Transverse colon (tissue), 4 donors: ENCODE data around the gene ZSWIM1. TPM values are rescaled to one million over a fixed set of nuclear protein-coding genes. Genes with fewer than 3 reads are reported as not detected.

Source experiments
- DNase-seq: peaks from one replicate; pipeline ENCODE4 v3.0.0-alpha.2; 2019
- H3K27ac ChIP-seq, 4 donors: fragments of 200-600 bp; sonication (generic); 2 replicates each; pipeline ENCODE4 v1.5.1; 2016 to 2018; ENCODE audit warnings: inconsistent platforms in 4 of 4
- H3K27me3 ChIP-seq: fragments of 200-600 bp; sonication (generic); 2 replicates; pipeline ENCODE4 v1.5.1; 2017; ENCODE audit warnings: inconsistent platforms
- H3K36me3 ChIP-seq, 4 donors: fragments of 200-600 bp; sonication (generic); 2 replicates each; pipeline ENCODE4 v1.5.1; 2017 to 2019; ENCODE audit warnings: inconsistent platforms in 4 of 4
- H3K4me1 ChIP-seq, 4 donors: fragments of 200-600 bp; sonication (generic); 2 replicates each; pipeline ENCODE4 v1.5.1; 2017 to 2020; ENCODE audit warnings: inconsistent platforms in 4 of 4
- H3K4me3 ChIP-seq, 4 donors: fragments of 200-600 bp; sonication (generic); 1 replicate in 1 of 4; 2 replicates in 3 of 4; pipeline versions ENCODE4 v1.5.1 to v1.6.1; 2017 to 2019; ENCODE audit warnings: inconsistent platforms in 4 of 4
- H3K9me3 ChIP-seq, 2 donors: fragments of 200-600 bp; sonication (generic); 2 replicates each; pipeline ENCODE4 v1.5.1; 2017 to 2019; ENCODE audit warnings: inconsistent platforms in 2 of 2
- CTCF ChIP-seq, 5 experiments: fragments of 200-600 bp in 3 of 5; fragments of 450-650 bp in 2 of 5; sonication (generic) in 3 of 5; IDR thresholded peaks; 1 replicate in 2 of 5; 2 replicates in 3 of 5; pipeline ENCODE4 v1.5.1; 2016 to 2017; ENCODE audit warnings: antibody characterized with exemption in 5 of 5, inconsistent platforms in 3 of 5, mild to moderate bottlenecking in 2 of 5, moderate library complexity in 1 of 5
- EP300 ChIP-seq: sonication (generic); formaldehyde crosslinking; IDR thresholded peaks from one replicate; pipeline ENCODE4 v1.6.1; 2017; ENCODE audit warnings: antibody characterized with exemption, low read depth
- POLR2A ChIP-seq: fragments of 450-650 bp; IDR thresholded peaks from one replicate; pipeline ENCODE4 v1.6.1; 2016; ENCODE audit warnings: antibody characterized with exemption, mild to moderate bottlenecking, moderate library complexity
- POLR2AphosphoS5 ChIP-seq, 3 donors: sonication (generic); formaldehyde crosslinking; IDR thresholded peaks; one replicate each; pipeline ENCODE4 v1.6.1; 2016; ENCODE audit warnings: antibody characterized with exemption in 3 of 3
- WGBS, 2 donors: methylation state at CpG; one replicate each; pipeline ENCODE4 v1.1.5; 2018; ENCODE audit warnings: low coverage in 1 of 2; 5-methylcytosine and 5-hydroxymethylcytosine counted together
- in situ Hi-C, 4 donors: fragments of 200-750 bp; cut with MboI; loops; one replicate each; pipeline versions ENCODE4 v1.15.0 to v1.15.1; 2017; ENCODE audit warnings: low sequenced_read_pairs in 3 of 4, low pct_ligation_motif_present in 1 of 4, low pct_unique_long_range_greater_than_20kb in 1 of 4
- intact Hi-C: fragments of 100-400 bp; cut with DNase I; formaldehyde crosslinking; loops from one replicate; pipeline ENCODE4 v1.15.1; 2023; ENCODE audit warnings: low total_unique reads
- total RNA-seq, 4 donors: library from RNA; depleted of rRNA; stranded (reverse); fragments of >200 nt; gene quantifications; one replicate each; pipeline ENCODE4 v1.1.0, GENCODE V29; 2016

Gene ZSWIM1
- total RNA-seq, 4 donors from 2014 or later: 11.0 to 82.6 (median 16.0) TPM

- Histone ChIP-seq H3K27ac (peak overlapping the region in 1 of 4 donors; percentile 88), H3K9me3 (no peaks in the 10 kb centered on the region), H3K4me1 (peaks cover 8 to 34% (median 16%) of the 10 kb centered on the region in 4 donors), H3K4me3 (no peak overlapping the region), H3K36me3 (no peaks in the 10 kb centered on the region), H3K27me3 (no peaks in the 10 kb centered on the region)
- no peak for DNase-seq
- TF ChIP-seq POLR2A (no peak), CTCF (IDR thresholded peaks at IDR 0.05) (no peak), EP300 (no peak), POLR2AphosphoS5 (IDR thresholded peaks at IDR 0.05) (no peak)
- intact Hi-C loops (no loop called here), in situ Hi-C loops (no loop called here)
- 84 to 100% methylated on average over 1 to 11 of the region's 12 CpGs for WGBS, 2 donors
These were observed 28.3 kb downstream of the ZSWIM1 start for GRCh38 chr20:45909336-45909808.

GRCh38 chr20:45909817-45910669 is 29.0 kb downstream of the ZSWIM1 start:
- in situ Hi-C loops (no loop called here), intact Hi-C loops (no loop called here)
- H3K9me3 ChIP-seq: no peaks in the 10 kb centered on the region
- H3K4me1 ChIP-seq: peaks cover 8 to 40% (median 16%) of the 10 kb centered on the region in 4 donors
- H3K27me3 ChIP-seq: no peaks in the 10 kb centered on the region
- H3K4me3 ChIP-seq: peak overlapping the region in 1 of 4 donors; percentile 61
- no peak for DNase-seq
- peak overlapping the region; percentile 82 to 95 (median 89) for H3K27ac ChIP-seq
- no peaks in the 10 kb centered on the region for H3K36me3 ChIP-seq
- WGBS, 2 donors: 86 to 91% methylated on average over 13 to 22 of the region's 22 CpGs
- TF ChIP-seq EP300 (no peak), POLR2A (no peak), CTCF (IDR thresholded peaks at IDR 0.05) (no peak)

GRCh38 chr20:45910670-45911485 is 29.9 kb downstream of the ZSWIM1 start:
- Histone ChIP-seq H3K27ac (peak overlapping the region; percentile 82 to 95 (median 89)), H3K4me3 (peak overlapping the region; percentile 30 to 61 (median 44)), H3K9me3 (no peaks in the 10 kb centered on the region), H3K27me3 (no peaks in the 10 kb centered on the region), H3K36me3 (no peaks in the 10 kb centered on the region), H3K4me1 (peaks cover 8 to 44% (median 16%) of the 10 kb centered on the region in 4 donors)
- in situ Hi-C loops: no loop called here
- peak; percentile 97 for DNase-seq
- TF ChIP-seq EP300 (no peak), POLR2AphosphoS5 (IDR thresholded peaks at IDR 0.05) (peak; percentile 85 to 92 (median 86)), POLR2A (peak; percentile 63)
- intact Hi-C loops: no loop called here
- 2 to 7% methylated on average over 14 to 39 of the region's 43 CpGs for WGBS, 2 donors

- 0 to 3% methylated on average over 10 to 41 of the region's 58 CpGs for WGBS, 2 donors
- Histone ChIP-seq H3K9me3 (no peaks in the 10 kb centered on the region), H3K27ac (peak within 1 kb of the TSS; percentile 82 to 95 (median 89)), H3K4me1 (peaks cover 8 to 44% (median 16%) of the 10 kb centered on the region in 4 donors), H3K36me3 (no peaks in the 10 kb centered on the region), H3K27me3 (no peaks in the 10 kb centered on the region), H3K4me3 (peak within 1 kb of the TSS; percentile 30 to 61 (median 44))
- peak; percentile 60 for DNase-seq
- in situ Hi-C loops (no loop called here), intact Hi-C loops (no loop called here)
- TF ChIP-seq EP300 (no peak), POLR2AphosphoS5 (IDR thresholded peaks at IDR 0.05) (peak; percentile 62 to 72 (median 64)), POLR2A (peak; percentile 63)
These were observed 30.7 kb downstream of the ZSWIM1 start, which contains the start of gene PLTP for GRCh38 chr20:45911486-45912343. TSS of gene PLTP (minus strand) at chr20:45912155. CDS start at chr20:45911452, 703 bp downstream.
